GM12875 (cell line): ENCODE data around the gene SRGAP3.

Source experiments
- H3K4me3 ChIP-seq: one replicate; pipeline ENCODE4 v1.5.1; 2011; ENCODE audit warnings: low read depth, low read length, control low read depth
- TF ChIP-seq, protein P1 (sequence below): IDR thresholded peaks from 2 replicates; pipeline ENCODE4 v1.5.1; 2011; ENCODE audit warnings: low read depth, mild to moderate bottlenecking, control low read depth, inconsistent platforms, low read length, moderate library complexity, borderline replicate concordance; ENCODE audit not compliant: insufficient read depth

Gene SRGAP3

DNA sequence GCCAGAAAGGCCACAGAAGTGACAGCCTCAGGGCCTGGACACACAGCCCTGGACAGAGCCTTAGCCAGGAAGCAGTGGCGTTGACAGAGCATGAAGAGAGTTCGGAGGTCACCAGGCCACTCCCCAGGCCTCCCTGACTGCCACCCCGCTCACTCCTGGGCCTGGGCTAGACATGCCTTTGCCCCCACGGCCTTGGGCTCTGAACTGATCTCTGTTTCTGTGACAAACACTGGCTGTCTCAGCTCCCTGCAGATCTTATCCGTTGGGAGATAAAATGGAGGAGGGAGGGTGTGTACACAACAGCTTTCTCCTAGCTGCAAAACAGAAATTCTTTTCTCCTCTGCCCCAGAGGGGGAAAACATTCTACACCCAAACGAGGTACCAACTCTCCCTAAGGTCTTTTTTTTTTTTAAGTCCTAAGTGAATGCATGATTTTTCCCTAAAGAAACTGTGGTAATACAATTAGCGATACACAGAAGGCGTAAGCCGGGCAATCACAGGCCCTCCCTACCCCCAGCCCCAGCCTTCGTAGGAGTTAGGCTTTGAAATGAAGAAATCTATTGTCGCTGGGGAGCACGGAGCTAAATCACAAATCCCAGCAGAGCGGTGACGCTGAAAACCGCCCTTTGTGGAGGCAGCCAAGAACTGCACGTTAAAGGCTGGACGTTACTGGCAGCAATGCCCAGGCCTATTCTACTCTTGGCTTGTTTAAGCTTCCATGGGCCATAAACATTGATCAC lies 45.0 kb downstream of the SRGAP3 start:
- H3K4me3 ChIP-seq = no peak overlapping the region
- TF ChIP-seq, protein P1, sequence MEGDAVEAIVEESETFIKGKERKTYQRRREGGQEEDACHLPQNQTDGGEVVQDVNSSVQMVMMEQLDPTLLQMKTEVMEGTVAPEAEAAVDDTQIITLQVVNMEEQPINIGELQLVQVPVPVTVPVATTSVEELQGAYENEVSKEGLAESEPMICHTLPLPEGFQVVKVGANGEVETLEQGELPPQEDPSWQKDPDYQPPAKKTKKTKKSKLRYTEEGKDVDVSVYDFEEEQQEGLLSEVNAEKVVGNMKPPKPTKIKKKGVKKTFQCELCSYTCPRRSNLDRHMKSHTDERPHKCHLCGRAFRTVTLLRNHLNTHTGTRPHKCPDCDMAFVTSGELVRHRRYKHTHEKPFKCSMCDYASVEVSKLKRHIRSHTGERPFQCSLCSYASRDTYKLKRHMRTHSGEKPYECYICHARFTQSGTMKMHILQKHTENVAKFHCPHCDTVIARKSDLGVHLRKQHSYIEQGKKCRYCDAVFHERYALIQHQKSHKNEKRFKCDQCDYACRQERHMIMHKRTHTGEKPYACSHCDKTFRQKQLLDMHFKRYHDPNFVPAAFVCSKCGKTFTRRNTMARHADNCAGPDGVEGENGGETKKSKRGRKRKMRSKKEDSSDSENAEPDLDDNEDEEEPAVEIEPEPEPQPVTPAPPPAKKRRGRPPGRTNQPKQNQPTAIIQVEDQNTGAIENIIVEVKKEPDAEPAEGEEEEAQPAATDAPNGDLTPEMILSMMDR = no peak

DNA sequence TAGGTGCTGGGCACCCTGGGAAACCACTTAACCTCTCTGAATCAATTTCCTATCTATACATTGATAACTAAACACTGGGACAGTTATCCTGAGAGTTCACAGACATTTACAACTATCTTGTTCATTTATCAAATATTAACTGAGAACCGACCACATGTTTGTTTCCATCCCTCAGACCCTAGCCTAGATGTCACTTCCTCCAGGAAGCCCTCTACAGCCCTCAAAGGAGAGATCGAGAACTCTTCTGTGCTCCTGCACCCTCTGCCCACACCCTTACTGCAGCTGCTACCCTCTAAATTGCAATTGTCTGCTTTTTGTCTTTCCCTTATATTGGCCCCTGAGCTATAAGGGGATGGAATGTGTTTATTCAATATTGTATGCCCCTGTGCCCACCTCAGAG lies 46.1 kb downstream of the SRGAP3 start:
- H3K4me3 ChIP-seq = no peak overlapping the region
- TF ChIP-seq, protein P1 = no peak

DNA sequence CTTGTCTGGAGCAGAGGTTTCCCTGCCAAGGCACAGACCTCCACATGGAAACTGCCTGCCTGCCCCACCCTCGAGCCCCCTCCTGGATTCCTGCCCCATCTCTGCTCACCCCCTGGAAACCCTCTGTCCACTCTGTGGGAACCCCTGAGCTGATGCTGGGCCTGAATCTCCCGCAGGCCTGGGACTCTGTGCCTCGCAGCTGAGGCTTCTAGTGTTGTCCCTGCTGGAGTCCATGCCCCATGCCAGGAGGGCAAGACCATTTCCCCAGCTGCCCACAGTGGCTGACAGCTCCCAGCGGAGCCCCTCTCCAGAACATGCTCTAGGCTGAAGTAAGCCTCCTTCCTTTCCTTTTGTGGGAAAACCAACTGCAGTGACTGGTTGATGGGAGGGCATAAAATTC lies 46.9 kb downstream of the SRGAP3 start:
- no peak overlapping the region for H3K4me3 ChIP-seq
- TF ChIP-seq, protein P1 = no peak

DNA sequence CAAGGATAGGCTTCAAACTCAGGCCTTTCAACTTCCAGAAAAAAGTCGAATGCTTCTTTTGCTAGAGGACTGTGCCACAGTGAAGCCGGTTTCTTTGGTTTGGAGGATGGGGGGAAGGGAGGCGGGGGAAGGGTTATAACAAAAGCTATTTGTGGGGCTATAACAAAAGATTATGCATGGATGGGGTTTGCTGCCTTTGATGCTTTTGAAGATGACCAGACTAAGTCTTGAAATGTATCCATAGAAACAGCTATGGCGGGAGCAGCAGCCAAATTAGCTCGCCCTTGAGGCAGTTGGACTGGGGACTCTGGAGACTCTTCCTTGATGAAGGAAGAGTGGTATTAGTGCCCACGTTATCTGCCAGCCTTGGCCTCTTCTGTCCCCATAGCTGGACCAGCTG lies 47.5 kb downstream of the SRGAP3 start:
- TF ChIP-seq, protein P1 = no peak
- H3K4me3 ChIP-seq = no peak overlapping the region

DNA sequence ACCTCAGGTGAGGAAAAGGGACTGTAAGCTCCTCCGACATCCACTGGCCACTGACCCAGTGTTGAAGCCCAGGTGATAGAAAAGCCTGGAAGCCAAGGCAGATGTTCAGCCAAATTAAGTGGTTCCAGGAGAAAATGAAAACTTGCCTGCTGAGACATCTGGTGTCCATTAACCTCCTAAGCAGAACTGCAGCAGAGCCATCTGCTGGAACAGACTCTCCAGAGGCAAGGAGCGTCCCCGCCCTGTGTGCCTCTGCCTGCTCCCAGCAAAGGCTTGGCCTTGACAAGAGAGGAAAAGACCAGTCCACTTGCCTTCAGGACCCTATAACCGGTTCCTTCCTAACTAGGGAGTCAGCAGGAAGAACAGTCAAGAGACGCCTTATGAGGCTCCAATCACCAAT lies 48.2 kb downstream of the SRGAP3 start:
- TF ChIP-seq, protein P1 = no peak
- H3K4me3 ChIP-seq = no peak overlapping the region

DNA sequence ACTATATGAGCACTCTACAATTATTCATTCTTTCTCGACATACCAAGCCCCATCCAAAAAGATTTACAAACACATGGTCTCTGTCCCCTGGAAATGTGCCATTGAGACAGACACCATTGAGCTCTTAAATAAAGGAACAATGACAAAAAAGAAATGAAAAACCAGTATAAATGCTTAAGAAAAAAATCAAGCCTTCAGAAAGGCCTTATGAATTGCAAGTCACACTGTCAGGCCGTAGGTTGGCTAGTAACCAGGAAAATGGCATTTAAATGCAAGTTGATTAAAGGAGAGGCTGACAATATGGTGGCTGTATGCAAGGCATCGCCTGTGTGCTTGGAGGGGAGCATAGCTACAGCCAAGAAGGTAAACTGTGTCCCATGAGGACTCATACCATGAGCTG lies 49.7 kb downstream of the SRGAP3 start:
- no peak overlapping the region for H3K4me3 ChIP-seq
- TF ChIP-seq, protein P1 = no peak

DNA sequence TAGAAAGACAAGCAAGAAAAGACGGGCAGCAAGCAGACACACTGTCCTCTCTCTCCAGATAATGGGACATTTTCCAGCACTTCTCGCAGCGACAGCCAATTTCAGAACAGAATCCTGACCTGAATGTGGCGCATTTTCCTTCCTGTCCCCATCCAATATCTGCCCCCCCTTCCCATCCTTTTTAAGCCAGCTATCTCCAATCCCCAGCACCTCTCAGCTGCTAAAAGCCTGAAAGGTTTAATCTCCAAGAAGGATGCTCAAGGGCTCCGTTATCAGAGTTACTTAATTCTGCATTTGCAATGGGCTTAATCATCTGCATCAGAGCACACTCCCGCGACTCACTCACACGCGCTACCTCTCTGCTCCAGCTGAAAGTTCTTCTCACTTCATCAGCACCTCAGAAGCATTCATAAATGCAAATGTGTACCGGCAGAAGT lies 50.5 kb downstream of the SRGAP3 start:
- H3K4me3 ChIP-seq = no peak overlapping the region
- TF ChIP-seq, protein P1 = no peak
